K562 (cell line): ENCODE results near the gene SLC39A5.

ENCODE experiments used
- ATF7 ChIP-seq: fragments of 450-650 bp; IDR thresholded peaks from 2 replicates; pipeline ENCODE4 v1.7.1; 2014; ENCODE audit warnings: mild to moderate bottlenecking, moderate library complexity
- CTCF ChIP-seq, 3 experiments: IDR thresholded peaks in 2 of 3; conservative IDR thresholded peaks in 1 of 3; 2 replicates each; pipeline ENCODE4 v1.5.1; 2011 to 2012; ENCODE audit warnings: low read length in 3 of 3, mild to moderate bottlenecking in 3 of 3, control low read depth in 2 of 3, improper control_type of control experiment in 1 of 3, inconsistent platforms in 1 of 3, low read depth in 1 of 3, mixed read lengths in 1 of 3, moderate library complexity in 1 of 3; ENCODE audit not compliant: insufficient read depth in 2 of 3
- E2F6 ChIP-seq, 2 experiments: IDR thresholded peaks; 2 replicates each; pipeline ENCODE4 v1.6.1; 2011; ENCODE audit warnings: borderline replicate concordance in 1 of 2, control low read depth in 1 of 2, low read depth in 1 of 2, low read length in 1 of 2, mild to moderate bottlenecking in 1 of 2, mixed read lengths in 1 of 2, moderate library complexity in 1 of 2; ENCODE audit not compliant: insufficient read depth in 1 of 2, insufficient read length in 1 of 2, poor library complexity in 1 of 2, severe bottlenecking in 1 of 2; ENCODE audit errors: extremely low read depth in 1 of 2
- FOXK2 ChIP-seq, 2 experiments: fragments of 450-650 bp; IDR thresholded peaks in 1 of 2; conservative IDR thresholded peaks in 1 of 2; 2 replicates each; pipeline ENCODE4 v1.6.1; 2016; ENCODE audit warnings: low read depth in 2 of 2, mild to moderate bottlenecking in 1 of 2
- NR2C2 ChIP-seq, 2 experiments: fragments of 200-800 bp in 1 of 2; sonication (Bioruptor generic) in 1 of 2; sonication (generic) in 1 of 2; formaldehyde crosslinking in 1 of 2; IDR thresholded peaks; 2 replicates each; pipeline versions ENCODE4 v1.6.1 to v1.8.0; 2016 to 2022; ENCODE audit warnings: mild to moderate bottlenecking in 1 of 2, missing compliant biosample characterization in 1 of 2, missing genetic modification characterization in 1 of 2, missing genetic modification reagents in 1 of 2
- PRDM10 ChIP-seq: fragments of 450-650 bp; IDR thresholded peaks from 2 replicates; pipeline ENCODE4 v1.6.1; 2018; ENCODE audit not compliant: partially characterized antibody
- RBBP5 ChIP-seq: fragments of 200-600 bp; sonication (generic); IDR thresholded peaks from 2 replicates; pipeline ENCODE4 v1.6.1; 2012; ENCODE audit warnings: borderline replicate concordance, mild to moderate bottlenecking, low read length, control low read depth, inconsistent platforms; ENCODE audit not compliant: insufficient read depth, poor library complexity, severe bottlenecking
- RFX5 ChIP-seq: IDR thresholded peaks from 2 replicates; pipeline ENCODE4 v1.6.1; 2011; ENCODE audit warnings: low read depth, mild to moderate bottlenecking, improper control_type of control experiment, low read length
- SRSF1 ChIP-seq: fragments of 200-400 bp; formaldehyde crosslinking; IDR thresholded peaks from 2 replicates; pipeline ENCODE4 v1.6.1; 2017; ENCODE audit warnings: mild to moderate bottlenecking, low read depth, low read length, moderate library complexity
- ZBTB43 ChIP-seq: sonication (generic); formaldehyde crosslinking; IDR thresholded peaks from 2 replicates; pipeline ENCODE4 v1.8.0; 2023; ENCODE audit warnings: mild to moderate bottlenecking, missing genetic modification reagents

- TF ChIP-seq PRDM10 (no peak), RFX5 (no peak), NR2C2 (CRISPR knock-in tag; IDR thresholded peaks at IDR 0.05) (no peak), NR2C2 (tag; IDR thresholded peaks at IDR 0.05) (no peak), FOXK2 (conservative IDR thresholded peaks at IDR 0.05 in 1 of 2, IDR thresholded peaks at IDR 0.05 in 1 of 2; ENCODE audit: low read depth in 2 of 2) (no peak), ATF7 (no peak), RBBP5 (no peak), E2F6 (IDR thresholded peaks at IDR 0.05; ENCODE audit: borderline replicate concordance in 1 of 2, extremely low read depth in 1 of 2, insufficient read depth in 1 of 2, insufficient read length in 1 of 2, low read depth in 1 of 2, low read length in 1 of 2, poor library complexity in 1 of 2, severe bottlenecking in 1 of 2) (no peak), ZBTB43 (CRISPR knock-in tag) (no peak), SRSF1 (no peak), CTCF (IDR thresholded peaks at IDR 0.05 in 2 of 3, conservative IDR thresholded peaks at IDR 0.05 in 1 of 3; ENCODE audit: insufficient read depth in 2 of 3, low read depth in 1 of 3, low read length in 3 of 3) (no peak)
Observed at GRCh38 chr12:56208006-56208405, 21.8 kb upstream of the SLC39A5 start.
